Loucy (cell line): ENCODE measurements around the gene HDAC6.
"Not testable (repeated sequence)": the region's sequence is repeated elsewhere in the genome, so short reads cannot be mapped to it uniquely, and the experiment has no call there.

Experiments
- H2AFZ ChIP-seq: fragments of 200-600 bp; sonication (generic); 2 replicates; pipeline ENCODE4 v1.6.0; 2016; ENCODE audit warnings: antibody characterized with exemption, mild to moderate bottlenecking, low read length, moderate library complexity
- H3F3A ChIP-seq: fragments of 200-600 bp; 2 replicates; pipeline ENCODE4 v1.6.0; 2016; ENCODE audit warnings: antibody characterized with exemption, low read depth, mild to moderate bottlenecking
- H3K27me3 ChIP-seq: fragments of 200-600 bp; sonication (generic); 2 replicates; pipeline ENCODE4 v1.6.1; 2014; ENCODE audit warnings: low read length, mild to moderate bottlenecking; ENCODE audit not compliant: insufficient read depth, poor library complexity, severe bottlenecking
- H3K36me3 ChIP-seq: fragments of 200-600 bp; sonication (generic); 2 replicates; pipeline ENCODE4 v1.6.1; 2016; ENCODE audit warnings: low read length; ENCODE audit not compliant: insufficient read depth
- H3K4me1 ChIP-seq: fragments of 200-600 bp; sonication (generic); 2 replicates; pipeline ENCODE4 v1.5.1; 2014; ENCODE audit warnings: low read length, mild to moderate bottlenecking; ENCODE audit not compliant: insufficient read depth, poor library complexity, severe bottlenecking
- H3K4me2 ChIP-seq: fragments of 200-600 bp; sonication (generic); 2 replicates; pipeline ENCODE4 v1.6.0; 2014; ENCODE audit warnings: antibody characterized with exemption, low read length, low read depth, mild to moderate bottlenecking; ENCODE audit not compliant: poor library complexity, severe bottlenecking
- H3K4me3 ChIP-seq: fragments of 200-600 bp; sonication (generic); 2 replicates; pipeline ENCODE4 v1.5.1; 2014; ENCODE audit warnings: low read length, mild to moderate bottlenecking, mixed read lengths; ENCODE audit not compliant: poor library complexity, severe bottlenecking
- H3K79me2 ChIP-seq: fragments of 200-600 bp; sonication (generic); 2 replicates; pipeline ENCODE4 v1.6.1; 2014; ENCODE audit warnings: low read length; ENCODE audit not compliant: insufficient read depth
- H3K9ac ChIP-seq: fragments of 200-600 bp; sonication (generic); 2 replicates; pipeline ENCODE4 v1.6.0; 2014; ENCODE audit warnings: mild to moderate bottlenecking, low read depth, low read length, moderate library complexity; ENCODE audit not compliant: poor library complexity, severe bottlenecking
- H3K9me2 ChIP-seq: fragments of 200-600 bp; sonication (generic); replicated peaks from 2 replicates; pipeline ENCODE4 v1.6.1; 2016; ENCODE audit warnings: low read depth, low read length, mixed read lengths
- H3K9me3 ChIP-seq: fragments of 200-600 bp; sonication (generic); 2 replicates; pipeline ENCODE4 v1.6.1; 2014; ENCODE audit warnings: mild to moderate bottlenecking, antibody characterized with exemption, low read length, low read depth; ENCODE audit not compliant: insufficient read depth
- H4K20me1 ChIP-seq: fragments of 200-600 bp; sonication (generic); 2 replicates; pipeline ENCODE4 v1.6.0; 2014; ENCODE audit warnings: antibody characterized with exemption, low read length, mild to moderate bottlenecking; ENCODE audit not compliant: insufficient read depth, poor library complexity, severe bottlenecking
- EZH2phosphoT487 ChIP-seq: fragments of 200-600 bp; IDR thresholded peaks from 2 replicates; pipeline ENCODE4 v1.6.1; 2018; ENCODE audit warnings: antibody characterized with exemption, mild to moderate bottlenecking, moderate library complexity, borderline replicate concordance
- TF ChIP-seq, protein P1 (sequence below): fragments of 200-600 bp; sonication (generic); conservative IDR thresholded peaks from 2 replicates; pipeline ENCODE4 v1.5.1; 2014; ENCODE audit warnings: mild to moderate bottlenecking, antibody characterized with exemption, low read length

The HDAC6 gene

DNA sequence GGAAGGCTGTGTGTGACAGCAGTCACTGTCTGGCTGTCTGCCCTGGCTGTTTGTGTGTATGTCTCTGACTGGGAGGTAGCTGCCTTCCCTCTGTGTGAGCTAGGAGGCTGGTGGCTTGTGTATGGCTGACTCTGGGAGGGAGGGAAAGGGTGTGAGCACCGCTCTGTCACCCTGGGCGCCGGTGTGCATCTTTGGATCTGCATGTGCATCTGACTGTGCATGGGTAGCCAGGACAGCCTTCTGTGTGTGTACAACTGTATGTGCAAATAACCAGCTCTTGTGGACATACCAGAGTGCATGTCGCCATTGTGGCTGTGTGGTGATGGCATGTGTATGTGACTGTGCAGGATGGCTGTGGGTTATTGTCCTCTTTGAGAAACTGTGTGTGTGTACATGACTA lies 17.0 kb downstream of the HDAC6 start:
- H3K9me3 ChIP-seq: no peaks in the 10 kb centered on the region
- TF ChIP-seq, protein P1, sequence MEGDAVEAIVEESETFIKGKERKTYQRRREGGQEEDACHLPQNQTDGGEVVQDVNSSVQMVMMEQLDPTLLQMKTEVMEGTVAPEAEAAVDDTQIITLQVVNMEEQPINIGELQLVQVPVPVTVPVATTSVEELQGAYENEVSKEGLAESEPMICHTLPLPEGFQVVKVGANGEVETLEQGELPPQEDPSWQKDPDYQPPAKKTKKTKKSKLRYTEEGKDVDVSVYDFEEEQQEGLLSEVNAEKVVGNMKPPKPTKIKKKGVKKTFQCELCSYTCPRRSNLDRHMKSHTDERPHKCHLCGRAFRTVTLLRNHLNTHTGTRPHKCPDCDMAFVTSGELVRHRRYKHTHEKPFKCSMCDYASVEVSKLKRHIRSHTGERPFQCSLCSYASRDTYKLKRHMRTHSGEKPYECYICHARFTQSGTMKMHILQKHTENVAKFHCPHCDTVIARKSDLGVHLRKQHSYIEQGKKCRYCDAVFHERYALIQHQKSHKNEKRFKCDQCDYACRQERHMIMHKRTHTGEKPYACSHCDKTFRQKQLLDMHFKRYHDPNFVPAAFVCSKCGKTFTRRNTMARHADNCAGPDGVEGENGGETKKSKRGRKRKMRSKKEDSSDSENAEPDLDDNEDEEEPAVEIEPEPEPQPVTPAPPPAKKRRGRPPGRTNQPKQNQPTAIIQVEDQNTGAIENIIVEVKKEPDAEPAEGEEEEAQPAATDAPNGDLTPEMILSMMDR: no peak
- TF ChIP-seq EZH2phosphoT487: no peak
- H3K79me2 ChIP-seq: no peaks in the 10 kb centered on the region
- no peak overlapping the region for H2AFZ ChIP-seq
- peaks cover under 1% of the 10 kb centered on the region; the same call in 1 of the 2 replicates for H3K36me3 ChIP-seq
- no peak overlapping the region for H3K9ac ChIP-seq
- H4K20me1 ChIP-seq: no peaks in the 10 kb centered on the region
- H3K4me2 ChIP-seq: no peak overlapping the region
- H3F3A ChIP-seq: no peaks in the 10 kb centered on the region
- no peaks in the 10 kb centered on the region for H3K9me2 ChIP-seq
- no peaks in the 10 kb centered on the region for H3K27me3 ChIP-seq
- no peaks in the 10 kb centered on the region for H3K4me1 ChIP-seq
- no peak overlapping the region for H3K4me3 ChIP-seq

DNA sequence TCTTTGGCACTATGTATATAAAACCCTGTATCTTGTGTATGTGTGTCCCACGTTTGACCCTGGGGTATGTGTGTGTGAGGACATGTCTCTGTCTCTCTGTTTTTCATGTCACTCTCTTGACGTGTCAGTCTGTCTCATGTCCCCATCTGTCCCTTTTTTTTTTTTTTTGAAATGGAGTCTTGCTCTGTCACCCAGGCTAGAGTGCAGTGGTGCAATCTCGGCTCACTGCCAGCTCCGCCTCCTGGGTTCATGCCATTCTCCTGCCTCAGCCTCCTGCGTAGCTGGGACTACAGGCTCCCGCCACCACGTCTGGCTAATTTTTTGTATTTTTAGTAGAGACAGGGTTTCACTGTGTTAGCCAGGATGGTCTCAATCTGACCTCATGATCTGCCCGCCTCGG lies 17.5 kb downstream of the HDAC6 start:
- not testable (repeated sequence) for H2AFZ ChIP-seq, H3K79me2 ChIP-seq, H3K4me1 ChIP-seq, H3K9ac ChIP-seq, H3K9me2 ChIP-seq, H3K4me2 ChIP-seq, H3F3A ChIP-seq, H3K9me3 ChIP-seq, H3K36me3 ChIP-seq, H3K27me3 ChIP-seq, H4K20me1 ChIP-seq, H3K4me3 ChIP-seq

DNA sequence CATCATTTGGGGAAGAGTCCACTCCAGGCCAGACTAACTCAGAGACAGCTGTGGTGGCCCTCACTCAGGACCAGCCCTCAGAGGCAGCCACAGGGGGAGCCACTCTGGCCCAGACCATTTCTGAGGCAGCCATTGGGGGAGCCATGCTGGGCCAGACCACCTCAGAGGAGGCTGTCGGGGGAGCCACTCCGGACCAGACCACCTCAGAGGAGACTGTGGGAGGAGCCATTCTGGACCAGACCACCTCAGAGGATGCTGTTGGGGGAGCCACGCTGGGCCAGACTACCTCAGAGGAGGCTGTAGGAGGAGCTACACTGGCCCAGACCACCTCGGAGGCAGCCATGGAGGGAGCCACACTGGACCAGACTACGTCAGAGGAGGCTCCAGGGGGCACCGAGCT lies 21.2 kb downstream of the HDAC6 start:
- Histone ChIP-seq H2AFZ (no peak overlapping the region), H3K36me3 (peaks cover 3% of the 10 kb centered on the region; the same call in 1 of the 2 replicates), H3K27me3 (no peaks in the 10 kb centered on the region), H3K4me2 (no peak overlapping the region), H3K4me3 (no peak overlapping the region), H3K4me1 (no peaks in the 10 kb centered on the region), H3K9ac (no peak overlapping the region), H3K9me3 (no peaks in the 10 kb centered on the region), H3K9me2 (no peaks in the 10 kb centered on the region), H3F3A (no peaks in the 10 kb centered on the region), H4K20me1 (no peaks in the 10 kb centered on the region), H3K79me2 (no peaks in the 10 kb centered on the region)
- TF ChIP-seq EZH2phosphoT487: no peak
- TF ChIP-seq, protein P1: no peak

DNA sequence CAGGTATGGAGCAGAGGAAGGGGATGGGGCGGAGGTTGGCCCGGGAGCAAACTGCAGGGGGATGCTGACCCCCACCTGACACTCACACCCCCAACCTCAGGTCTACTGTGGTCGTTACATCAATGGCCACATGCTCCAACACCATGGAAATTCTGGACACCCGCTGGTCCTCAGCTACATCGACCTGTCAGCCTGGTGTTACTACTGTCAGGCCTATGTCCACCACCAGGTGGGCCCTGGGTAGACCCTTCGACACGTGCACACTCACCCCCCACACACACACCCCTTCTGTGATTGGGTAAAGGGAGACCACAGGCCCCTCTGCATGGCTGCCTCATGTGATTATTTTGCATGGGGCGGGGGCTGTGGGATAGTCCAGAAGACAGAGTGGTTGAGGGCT lies 22.2 kb downstream of the HDAC6 start:
- Histone ChIP-seq H3K9me2 (no peaks in the 10 kb centered on the region), H3K4me2 (no peak overlapping the region), H2AFZ (no peak overlapping the region), H3K36me3 (peaks cover 3% of the 10 kb centered on the region; the same call in 1 of the 2 replicates), H3K9ac (no peak overlapping the region), H3K27me3 (no peaks in the 10 kb centered on the region), H3K79me2 (no peaks in the 10 kb centered on the region), H3F3A (no peaks in the 10 kb centered on the region), H3K4me3 (no peak overlapping the region), H4K20me1 (no peaks in the 10 kb centered on the region), H3K9me3 (no peaks in the 10 kb centered on the region), H3K4me1 (no peaks in the 10 kb centered on the region)
- no peak for TF ChIP-seq EZH2phosphoT487
- TF ChIP-seq, protein P1: no peak
